ENCODE data around the gene RNF223. TPM values are rescaled to one million over a fixed set of nuclear protein-coding genes. Genes with fewer than 3 reads are reported as not detected.

Gene RNF223
- total RNA-seq, 1 donor from 2014 or later, result not detected

DNA sequence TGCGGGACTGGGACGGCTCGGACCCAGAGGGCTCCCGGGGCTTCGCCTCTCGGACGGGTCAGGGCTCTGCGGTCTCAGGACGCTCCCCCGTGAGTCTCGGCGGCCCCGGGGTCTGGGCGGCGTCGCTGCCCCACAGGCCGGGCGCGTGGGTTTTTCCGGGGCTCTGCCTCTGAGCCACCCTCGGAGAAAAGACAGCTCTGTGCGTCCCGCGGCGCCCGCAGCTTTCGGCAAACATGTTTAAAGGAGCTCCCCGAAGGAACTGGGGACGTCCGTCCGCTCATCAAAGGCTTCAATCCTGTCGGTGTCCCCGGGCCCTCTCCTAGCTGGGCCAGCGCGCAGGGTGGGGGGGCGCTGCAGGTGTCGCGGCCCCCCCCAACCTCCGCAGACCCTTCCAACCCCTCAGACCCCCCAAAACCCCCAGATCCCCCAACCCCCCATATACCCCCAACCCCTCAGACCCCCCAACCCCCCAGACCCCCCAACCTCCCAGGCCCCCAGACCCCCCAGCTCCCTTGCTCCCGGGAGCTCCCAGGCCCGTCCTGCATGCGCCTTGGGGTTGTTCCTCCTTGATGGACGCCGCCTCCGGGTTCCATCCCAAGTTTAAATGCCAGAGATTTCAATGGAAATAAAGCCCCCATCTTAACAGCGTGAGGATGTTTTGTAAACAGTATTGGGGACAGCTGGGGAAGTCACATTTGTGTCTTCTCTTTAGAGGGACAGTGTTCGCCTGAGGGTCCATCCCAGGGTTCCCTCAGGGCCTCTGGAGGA lies 42.8 kb upstream of the RNF223 start:
- H3K9me3 ChIP-seq (ENCODE audit: low read depth), result no peaks in the 10 kb centered on the region
- DNase-seq (ENCODE audit: low spot score), result peak; percentile 54
- Mint-ChIP-seq H3K27me3 (ENCODE audit: insufficient read depth, low read depth) (peaks cover 30% of the 10 kb centered on the region), H3K27ac (no peak overlapping the region), H3K4me3 (peak overlapping the region; percentile 78), H3K36me3 (peaks cover 20% of the 10 kb centered on the region), H3K4me1 (peaks cover 13% of the 10 kb centered on the region), H3K9me3 (peaks cover 17% of the 10 kb centered on the region)
- peak overlapping the region; percentile 79 for H2AFZ ChIP-seq (replicated peaks)
- no peaks in the 10 kb centered on the region for H4K20me1 ChIP-seq (ENCODE audit: low read depth)
- H3K4me3 ChIP-seq, result peak overlapping the region; percentile 74
- peaks cover 6% of the 10 kb centered on the region for H3K4me1 ChIP-seq
- peaks cover 26% of the 10 kb centered on the region for H3K79me2 ChIP-seq (ENCODE audit: low read depth)
- peak overlapping the region; percentile 91 for H3K4me2 ChIP-seq
- H3K27me3 ChIP-seq, result peaks cover 44% of the 10 kb centered on the region
- no peaks in the 10 kb centered on the region for H3F3A ChIP-seq (ENCODE audit: low read depth)
- H3K9ac ChIP-seq, result no peak overlapping the region
- H3K27ac ChIP-seq, result no peak overlapping the region
- TF ChIP-seq, protein P1, sequence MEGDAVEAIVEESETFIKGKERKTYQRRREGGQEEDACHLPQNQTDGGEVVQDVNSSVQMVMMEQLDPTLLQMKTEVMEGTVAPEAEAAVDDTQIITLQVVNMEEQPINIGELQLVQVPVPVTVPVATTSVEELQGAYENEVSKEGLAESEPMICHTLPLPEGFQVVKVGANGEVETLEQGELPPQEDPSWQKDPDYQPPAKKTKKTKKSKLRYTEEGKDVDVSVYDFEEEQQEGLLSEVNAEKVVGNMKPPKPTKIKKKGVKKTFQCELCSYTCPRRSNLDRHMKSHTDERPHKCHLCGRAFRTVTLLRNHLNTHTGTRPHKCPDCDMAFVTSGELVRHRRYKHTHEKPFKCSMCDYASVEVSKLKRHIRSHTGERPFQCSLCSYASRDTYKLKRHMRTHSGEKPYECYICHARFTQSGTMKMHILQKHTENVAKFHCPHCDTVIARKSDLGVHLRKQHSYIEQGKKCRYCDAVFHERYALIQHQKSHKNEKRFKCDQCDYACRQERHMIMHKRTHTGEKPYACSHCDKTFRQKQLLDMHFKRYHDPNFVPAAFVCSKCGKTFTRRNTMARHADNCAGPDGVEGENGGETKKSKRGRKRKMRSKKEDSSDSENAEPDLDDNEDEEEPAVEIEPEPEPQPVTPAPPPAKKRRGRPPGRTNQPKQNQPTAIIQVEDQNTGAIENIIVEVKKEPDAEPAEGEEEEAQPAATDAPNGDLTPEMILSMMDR (IDR thresholded peaks at IDR 0.05), result no peak
- peak; percentile 75 for TF ChIP-seq EZH2 (IDR thresholded peaks at IDR 0.05)
- H3K36me3 ChIP-seq, result no peaks in the 10 kb centered on the region

- no peak within 1 kb of the TSS for H3K27ac ChIP-seq
- Mint-ChIP-seq H3K4me1 (peaks cover 13% of the 10 kb centered on the region), H3K9me3 (peaks cover 17% of the 10 kb centered on the region), H3K27me3 (ENCODE audit: insufficient read depth, low read depth) (peaks cover 30% of the 10 kb centered on the region), H3K27ac (no peak within 1 kb of the TSS), H3K36me3 (peaks cover 22% of the 10 kb centered on the region), H3K4me3 (peak within 1 kb of the TSS; percentile 91)
- H3K9me3 ChIP-seq (ENCODE audit: low read depth), result no peaks in the 10 kb centered on the region
- peak within 1 kb of the TSS; percentile 94 for H3K4me2 ChIP-seq
- H3K36me3 ChIP-seq, result no peaks in the 10 kb centered on the region
- peaks cover 26% of the 10 kb centered on the region for H3K79me2 ChIP-seq (ENCODE audit: low read depth)
- H3K4me3 ChIP-seq, result peak within 1 kb of the TSS; percentile 74
- peak within 1 kb of the TSS; percentile 55 for H3K9ac ChIP-seq
- TF ChIP-seq, protein P1 (IDR thresholded peaks at IDR 0.05), result no peak
- TF ChIP-seq EZH2 (IDR thresholded peaks at IDR 0.05) (no peak), EZH2phosphoT487 (IDR thresholded peaks at IDR 0.05) (no peak)
- DNase-seq (ENCODE audit: low spot score), result peak; percentile 100
- peak within 1 kb of the TSS; percentile 79 for H2AFZ ChIP-seq (replicated peaks)
- H3K27me3 ChIP-seq, result peaks cover 44% of the 10 kb centered on the region
- no peaks in the 10 kb centered on the region for H4K20me1 ChIP-seq (ENCODE audit: low read depth)
- no peaks in the 10 kb centered on the region for H3F3A ChIP-seq (ENCODE audit: low read depth)
- H3K4me1 ChIP-seq, result peaks cover 6% of the 10 kb centered on the region
Observed at GRCh38 chr1:1115786-1116700, 41.9 kb upstream of the RNF223 start, which contains the start of gene C1orf159. Gene C1orf159 (minus strand): TSS chr1:1116089. CDS start chr1:1091543, 24,546 bp downstream.

GRCh38 chr1:1115136-1115785 lies 41.2 kb upstream of the RNF223 start:
- H4K20me1 ChIP-seq (ENCODE audit: low read depth), result no peaks in the 10 kb centered on the region
- no peaks in the 10 kb centered on the region for H3F3A ChIP-seq (ENCODE audit: low read depth)
- Mint-ChIP-seq H3K27ac (no peak overlapping the region), H3K4me1 (peaks cover 13% of the 10 kb centered on the region), H3K36me3 (peaks cover 22% of the 10 kb centered on the region), H3K4me3 (peak overlapping the region; percentile 91), H3K27me3 (ENCODE audit: insufficient read depth, low read depth) (peaks cover 27% of the 10 kb centered on the region), H3K9me3 (peaks cover 17% of the 10 kb centered on the region)
- no peak overlapping the region for H3K27ac ChIP-seq
- peak overlapping the region; percentile 55 for H3K9ac ChIP-seq
- H3K9me3 ChIP-seq (ENCODE audit: low read depth), result no peaks in the 10 kb centered on the region
- TF ChIP-seq EZH2phosphoT487 (IDR thresholded peaks at IDR 0.05) (no peak), EZH2 (IDR thresholded peaks at IDR 0.05) (no peak)
- TF ChIP-seq, protein P1 (IDR thresholded peaks at IDR 0.05), result no peak
- peak; percentile 31 for DNase-seq (ENCODE audit: low spot score)
- H3K4me3 ChIP-seq, result peak overlapping the region; percentile 74
- H3K79me2 ChIP-seq (ENCODE audit: low read depth), result peaks cover 26% of the 10 kb centered on the region
- H3K36me3 ChIP-seq, result no peaks in the 10 kb centered on the region
- H3K4me1 ChIP-seq, result peaks cover 6% of the 10 kb centered on the region
- peak overlapping the region; percentile 94 for H3K4me2 ChIP-seq
- H2AFZ ChIP-seq (replicated peaks), result no peak overlapping the region
- peaks cover 43% of the 10 kb centered on the region for H3K27me3 ChIP-seq

Data from neural progenitor cell (in vitro differentiated cells).